Islet of Langerhans (tissue), 1 donor: Measurements from ENCODE around the gene TEX53.

Experiments used
- FAIRE-seq: peaks from one replicate; lab custom pipeline; 2011; peaks lifted over from hg19 to GRCh38; lab: Jason Lieb, UNC

TEX53 gene

GRCh38 chr9:114638404-114638803 is 19.2 kb downstream of the TEX53 start:
- no peak for FAIRE-seq

- FAIRE-seq = no peak
Observed at GRCh38 chr9:114634387-114634786, 23.2 kb downstream of the TEX53 start.

- no peak for FAIRE-seq
Observed at GRCh38 chr9:114633438-114634089, 24.0 kb downstream of the TEX53 start.

GRCh38 chr9:114631166-114631565 is 26.4 kb downstream of the TEX53 start:
- no peak for FAIRE-seq

- no peak for FAIRE-seq
Observed at GRCh38 chr9:114629563-114630090, 28.0 kb downstream of the TEX53 start.

- no peak for FAIRE-seq
Observed at GRCh38 chr9:114627553-114627952, 30.1 kb downstream of the TEX53 start.

- FAIRE-seq = no peak
Observed at GRCh38 chr9:114626415-114627020, 31.1 kb downstream of the TEX53 start.

- no peak for FAIRE-seq
Observed at GRCh38 chr9:114624677-114625076, 32.9 kb downstream of the TEX53 start.

GRCh38 chr9:114621975-114622609 is 35.5 kb downstream of the TEX53 start:
- no peak for FAIRE-seq

GRCh38 chr9:114621561-114621960 is 36.0 kb downstream of the TEX53 start:
- no peak for FAIRE-seq

- no peak for FAIRE-seq
Observed at GRCh38 chr9:114619191-114619761, 38.3 kb downstream of the TEX53 start.

GRCh38 chr9:114616684-114617520 is 40.7 kb downstream of the TEX53 start:
- FAIRE-seq = no peak

GRCh38 chr9:114614373-114614772 is 43.2 kb downstream of the TEX53 start:
- FAIRE-seq = no peak

GRCh38 chr9:114613919-114614318 is 43.7 kb downstream of the TEX53 start:
- no peak for FAIRE-seq

- FAIRE-seq = no peak
Observed at GRCh38 chr9:114613087-114613486, 44.5 kb downstream of the TEX53 start.

- FAIRE-seq = no peak
Observed at GRCh38 chr9:114612272-114612923, 45.2 kb downstream of the TEX53 start.

- no peak for FAIRE-seq
Observed at GRCh38 chr9:114611516-114612271, 45.9 kb downstream of the TEX53 start.

GRCh38 chr9:114608525-114608796 is 49.1 kb downstream of the TEX53 start:
- no peak for FAIRE-seq

GRCh38 chr9:114607671-114608524 is 49.7 kb downstream of the TEX53 start:
- FAIRE-seq = no peak

GRCh38 chr9:114606597-114607207 is 50.9 kb downstream of the TEX53 start:
- no peak for FAIRE-seq
